ENCODE measurements around the gene FGG. TPM values are rescaled to one million over a fixed set of nuclear protein-coding genes. Genes with fewer than 3 reads are reported as not detected.

The FGG gene
- total and polyA plus RNA-seq, 10 of the 15 experiments (the other 5 are each of a cell fraction or from before 2014, with no cell fraction given): 1.8 TPM; not detected in 9

DNA sequence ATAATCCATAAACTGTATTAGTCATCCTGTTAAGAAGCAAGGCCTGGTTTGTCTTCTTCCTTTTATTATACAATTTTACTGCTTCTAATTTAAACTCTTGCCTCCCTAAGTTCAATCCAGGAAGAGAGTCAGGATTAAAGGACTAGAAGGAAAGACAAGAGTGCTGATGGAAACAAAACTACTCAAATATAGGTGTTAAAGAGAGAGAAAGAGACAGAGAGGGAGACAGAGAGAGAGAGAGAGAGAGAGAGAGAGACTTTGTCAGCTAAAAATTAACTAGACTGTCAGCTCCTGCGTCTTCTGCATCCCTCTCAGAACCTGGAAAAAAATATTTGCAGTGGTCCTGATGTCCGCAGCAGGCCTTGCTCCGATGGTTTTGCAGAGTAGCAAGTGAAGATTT is 13.5 kb upstream of the FGG start:
- H4K20me1 ChIP-seq (ENCODE audit: control insufficient read depth, insufficient read depth): no peaks in the 10 kb centered on the region
- peaks cover 3% of the 10 kb centered on the region in 2 experiments for H3K27me3 ChIP-seq (replicated peaks in 1 of 2; ENCODE audit: control insufficient read depth in 2 of 2, insufficient read depth in 2 of 2, low read length in 1 of 2)
- no peak overlapping the region for H2AFZ ChIP-seq (ENCODE audit: control insufficient read depth, low read depth, low read length)
- TF ChIP-seq, protein P1, sequence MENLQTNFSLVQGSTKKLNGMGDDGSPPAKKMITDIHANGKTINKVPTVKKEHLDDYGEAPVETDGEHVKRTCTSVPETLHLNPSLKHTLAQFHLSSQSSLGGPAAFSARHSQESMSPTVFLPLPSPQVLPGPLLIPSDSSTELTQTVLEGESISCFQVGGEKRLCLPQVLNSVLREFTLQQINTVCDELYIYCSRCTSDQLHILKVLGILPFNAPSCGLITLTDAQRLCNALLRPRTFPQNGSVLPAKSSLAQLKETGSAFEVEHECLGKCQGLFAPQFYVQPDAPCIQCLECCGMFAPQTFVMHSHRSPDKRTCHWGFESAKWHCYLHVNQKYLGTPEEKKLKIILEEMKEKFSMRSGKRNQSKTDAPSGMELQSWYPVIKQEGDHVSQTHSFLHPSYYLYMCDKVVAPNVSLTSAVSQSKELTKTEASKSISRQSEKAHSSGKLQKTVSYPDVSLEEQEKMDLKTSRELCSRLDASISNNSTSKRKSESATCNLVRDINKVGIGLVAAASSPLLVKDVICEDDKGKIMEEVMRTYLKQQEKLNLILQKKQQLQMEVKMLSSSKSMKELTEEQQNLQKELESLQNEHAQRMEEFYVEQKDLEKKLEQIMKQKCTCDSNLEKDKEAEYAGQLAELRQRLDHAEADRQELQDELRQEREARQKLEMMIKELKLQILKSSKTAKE (IDR thresholded peaks at IDR 0.05; ENCODE audit: low read depth, poor library complexity, severe bottlenecking): no peak
- TF ChIP-seq SIN3A (IDR thresholded peaks at IDR 0.05; ENCODE audit: low read depth, low read length): no peak
- no peak for TF ChIP-seq NRF1 (conservative IDR thresholded peaks at IDR 0.05; ENCODE audit: low read depth, low read length)
- no peak for TF ChIP-seq POLR2AphosphoS2 (IDR thresholded peaks at IDR 0.05; ENCODE audit: low read depth, low read length)
- no peak for TF ChIP-seq STAT3 (IDR thresholded peaks at IDR 0.05; ENCODE audit: low read depth, low read length)
- no peak for TF ChIP-seq SUPT20H (IDR thresholded peaks at IDR 0.05; ENCODE audit: borderline replicate concordance, control insufficient read depth, low read depth, low read length)
- no peak for TF ChIP-seq SP1 (IDR thresholded peaks at IDR 0.05; ENCODE audit: low read depth, low read length)
- no peak for TF ChIP-seq CHD1 (IDR thresholded peaks at IDR 0.05; ENCODE audit: low read depth, low read length)
- no peak for TF ChIP-seq RFX5 (IDR thresholded peaks at IDR 0.05; ENCODE audit: low read depth, low read length)
- TF ChIP-seq, protein P2, sequence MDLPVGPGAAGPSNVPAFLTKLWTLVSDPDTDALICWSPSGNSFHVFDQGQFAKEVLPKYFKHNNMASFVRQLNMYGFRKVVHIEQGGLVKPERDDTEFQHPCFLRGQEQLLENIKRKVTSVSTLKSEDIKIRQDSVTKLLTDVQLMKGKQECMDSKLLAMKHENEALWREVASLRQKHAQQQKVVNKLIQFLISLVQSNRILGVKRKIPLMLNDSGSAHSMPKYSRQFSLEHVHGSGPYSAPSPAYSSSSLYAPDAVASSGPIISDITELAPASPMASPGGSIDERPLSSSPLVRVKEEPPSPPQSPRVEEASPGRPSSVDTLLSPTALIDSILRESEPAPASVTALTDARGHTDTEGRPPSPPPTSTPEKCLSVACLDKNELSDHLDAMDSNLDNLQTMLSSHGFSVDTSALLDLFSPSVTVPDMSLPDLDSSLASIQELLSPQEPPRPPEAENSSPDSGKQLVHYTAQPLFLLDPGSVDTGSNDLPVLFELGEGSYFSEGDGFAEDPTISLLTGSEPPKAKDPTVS (IDR thresholded peaks at IDR 0.05; ENCODE audit: low read depth, low read length): no peak
- no peak for TF ChIP-seq MEF2A (IDR thresholded peaks at IDR 0.05; ENCODE audit: insufficient read depth, low read depth, low read length)
- no peak for TF ChIP-seq TCF7 (IDR thresholded peaks at IDR 0.05; ENCODE audit: borderline replicate concordance)
- no peak for TF ChIP-seq NR2F1 (conservative IDR thresholded peaks at IDR 0.05)
- no peak for TF ChIP-seq ZNF24 (IDR thresholded peaks at IDR 0.05)
- TF ChIP-seq POLR2A (IDR thresholded peaks at IDR 0.05; ENCODE audit: low read depth, low read length): no peak
- TF ChIP-seq MYC (IDR thresholded peaks at IDR 0.05; ENCODE audit: insufficient read depth, insufficient read length, insufficient replicate concordance, low read length, severe bottlenecking): no peak
- TF ChIP-seq FOXM1 (IDR thresholded peaks at IDR 0.05; ENCODE audit: low read depth, low read length): no peak
- H3K4me2 ChIP-seq (ENCODE audit: control insufficient read depth, insufficient read depth): no peak overlapping the region
- H3K36me3 ChIP-seq (ENCODE audit: control insufficient read depth in 2 of 2, insufficient read depth in 2 of 2, low read length in 1 of 2): no peaks in the 10 kb centered on the region
- no peaks in the 10 kb centered on the region for H3K9me3 ChIP-seq (replicated peaks; ENCODE audit: control insufficient read depth, insufficient read depth, low read length)
- H3K4me3 ChIP-seq: no peak overlapping the region
- SMC1A ChIA-PET (ENCODE audit: uncharacterized antibody, unreplicated experiment): interaction anchor here (1.0 to 1.7 kb wide), 4 partner anchors 14 to 119 kb away, joined by 4 to 8 read pairs (median 5); partner anchors contain the start of gene PLRG1
- intact Hi-C loops (cut with micrococcal nuclease; ENCODE audit: unreplicated experiment) (loop anchor here (10.0 kb wide), 2 partner anchors 749 to 851 kb away; partner anchors contain the start of gene MAP9), in situ Hi-C loops (cut with MboI) (no loop called here)
- POLR2A ChIA-PET: no interaction called here
- CTCF ChIA-PET: interaction anchor here (1.2 to 19.0 kb wide), 3 partner anchors 9 to 72 kb away, joined by 3 to 796 read pairs (median 7); partner anchors contain the start of genes FGB and PLRG1
- ATAC-seq (no peak), DNase-seq (ENCODE audit: low read depth, low spot score) (no peak), FAIRE-seq (no peak)
- 34% methylated on average over 3 of the region's 3 CpGs for WGBS (ENCODE audit: insufficient coverage, insufficient replicate concordance, low lambda C conversion rate, missing lambda C conversion rate)
- H3K9ac ChIP-seq (ENCODE audit: control insufficient read depth, insufficient read depth, low read length): no peak overlapping the region
- BruUV-seq (replicated peaks): no TSS peak
- H3K4me1 ChIP-seq (ENCODE audit: control insufficient read depth, insufficient read depth, low read length): no peaks in the 10 kb centered on the region
- no peak overlapping the region for H3K27ac ChIP-seq (ENCODE audit: control insufficient read depth, insufficient read depth)
- H3K79me2 ChIP-seq (ENCODE audit: control insufficient read depth, insufficient read depth, low read length): no peaks in the 10 kb centered on the region
- RAD21 ChIA-PET (ENCODE audit: unreplicated experiment): interaction anchor here (1.5 to 5.6 kb wide), 3 partner anchors 67 to 296 kb away, joined by 3 to 28 read pairs (median 14); partner anchors contain the start of gene PLRG1

All from GM12878 (cell line).